M059J (cell line): ENCODE measurements around the gene ZMIZ2. TPM values are rescaled to one million over a fixed set of nuclear protein-coding genes. Genes with fewer than 3 reads are reported as not detected.
"Not testable (repeated sequence)": the region's sequence is repeated elsewhere in the genome, so short reads cannot be mapped to it uniquely, and the experiment has no call there.

Source experiments
- DNase-seq: peaks from one replicate; pipeline ENCODE4 v3.0.0-alpha.2; 2012; ENCODE audit warnings: low read depth
- total RNA-seq: library from RNA; depleted of rRNA; stranded (reverse); fragments of >200 nt; shearing (Covaris generic); gene quantifications from 2 replicates; pipeline ENCODE4 v1.2.3, GENCODE V29; 2014; rRNA removed

The ZMIZ2 gene
- total RNA-seq, 1 experiment from 2014 or later = 11.4 TPM

DNA sequence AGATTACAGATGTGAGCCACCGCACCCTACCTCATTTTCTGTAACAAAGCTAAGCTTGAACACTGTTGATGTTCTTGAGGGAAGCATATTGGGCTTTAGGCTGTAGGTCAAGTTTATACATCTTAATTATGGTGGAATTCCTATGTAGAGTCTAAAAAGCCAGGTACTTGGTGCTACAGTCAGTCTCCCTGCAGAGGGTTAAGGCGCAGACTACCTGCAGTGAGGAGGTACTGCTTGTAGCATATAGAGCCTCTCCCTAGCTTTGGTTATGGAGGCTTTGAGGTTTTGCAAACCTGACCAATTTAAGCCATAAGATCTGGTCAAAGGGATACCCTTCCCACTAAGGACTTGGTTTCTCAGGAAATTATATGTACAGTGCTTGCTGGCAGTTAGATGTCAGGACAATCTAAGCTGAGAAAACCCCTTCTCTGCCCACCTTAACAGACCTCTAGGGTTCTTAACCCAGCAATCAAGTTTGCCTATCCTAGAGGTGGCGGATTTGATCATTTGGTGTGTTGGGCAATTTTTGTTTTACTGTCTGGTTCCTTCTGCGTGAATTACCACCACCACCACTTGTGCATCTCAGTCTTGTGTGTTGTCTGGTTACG is 53.9 kb downstream of the ZMIZ2 start:
- no peak for DNase-seq

DNA sequence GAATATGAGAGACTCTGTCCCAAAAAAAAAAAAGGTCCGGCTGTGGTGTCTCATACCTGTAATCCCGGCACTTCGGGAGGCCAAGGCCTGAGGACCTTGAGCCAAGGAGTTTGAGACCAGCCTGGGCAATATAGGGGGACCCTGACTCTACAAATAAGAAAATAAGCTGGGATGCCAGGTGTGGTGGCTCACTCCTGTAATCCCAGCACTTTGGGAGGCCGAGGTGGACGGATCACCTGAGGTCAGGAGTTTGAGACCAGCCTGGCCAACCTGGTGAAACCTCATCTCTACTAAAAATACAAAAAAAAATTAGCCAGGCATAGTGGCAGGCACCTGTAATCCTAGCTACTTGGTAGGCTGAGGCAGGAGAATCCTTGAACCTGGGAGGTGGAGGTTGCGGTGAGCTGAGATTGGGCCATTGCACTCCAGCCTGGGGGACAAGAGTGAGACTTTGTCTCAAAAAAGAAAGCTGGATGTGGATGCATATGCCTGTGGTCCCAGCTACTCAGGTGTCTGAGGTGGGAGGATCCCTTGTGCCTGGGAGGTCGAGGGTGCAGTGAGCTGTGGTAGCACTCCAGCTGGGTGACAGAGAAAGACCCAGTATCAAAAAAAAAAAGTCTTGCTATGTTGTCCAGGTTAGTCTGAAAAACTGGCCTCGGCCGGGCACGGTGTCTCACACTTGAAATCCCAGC is 55.3 kb downstream of the ZMIZ2 start:
- DNase-seq = not testable (repeated sequence)

DNA sequence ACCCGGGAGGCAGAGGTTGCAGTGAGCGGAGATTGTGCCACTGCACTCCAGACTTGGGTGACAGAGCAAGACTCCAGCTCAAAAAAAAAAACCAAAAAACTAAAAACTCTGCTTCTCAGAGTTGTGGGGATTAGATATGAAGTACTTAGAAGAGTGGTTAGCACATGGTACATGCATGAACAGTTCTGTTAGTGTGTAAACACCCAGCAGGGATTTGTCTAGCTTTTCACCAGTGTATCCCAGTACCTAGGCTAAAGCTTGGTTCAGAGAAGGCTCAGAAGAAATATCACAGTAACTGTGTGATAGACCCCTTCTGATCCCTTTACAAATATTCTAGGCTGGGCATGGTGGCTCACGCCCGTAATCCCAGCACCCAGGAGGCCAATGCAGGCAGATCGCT is 57.3 kb downstream of the ZMIZ2 start:
- DNase-seq = no peak

DNA sequence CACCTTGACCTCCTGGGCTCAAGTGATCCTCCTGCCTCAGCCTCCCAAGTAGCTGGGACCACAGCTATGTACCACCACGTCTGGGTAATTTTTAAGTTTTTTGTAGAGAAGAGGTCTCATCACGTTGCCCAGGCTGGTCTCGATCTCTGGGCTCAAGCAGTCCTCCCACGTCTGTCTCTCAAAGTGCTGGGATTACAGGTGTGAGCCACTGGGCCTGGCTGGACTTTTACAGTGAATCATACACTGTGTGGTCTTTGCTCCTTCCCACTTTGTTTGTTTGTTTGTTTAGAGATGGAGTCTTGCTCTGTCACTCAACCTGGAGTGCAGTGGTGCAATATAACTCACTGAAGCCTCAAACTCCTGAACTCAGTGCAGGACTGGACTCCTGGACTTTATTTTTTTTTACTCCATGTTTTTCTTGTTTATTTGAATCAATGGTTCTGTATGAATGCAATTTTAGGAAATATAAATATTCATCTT is 60.3 kb downstream of the ZMIZ2 start:
- DNase-seq = no peak

DNA sequence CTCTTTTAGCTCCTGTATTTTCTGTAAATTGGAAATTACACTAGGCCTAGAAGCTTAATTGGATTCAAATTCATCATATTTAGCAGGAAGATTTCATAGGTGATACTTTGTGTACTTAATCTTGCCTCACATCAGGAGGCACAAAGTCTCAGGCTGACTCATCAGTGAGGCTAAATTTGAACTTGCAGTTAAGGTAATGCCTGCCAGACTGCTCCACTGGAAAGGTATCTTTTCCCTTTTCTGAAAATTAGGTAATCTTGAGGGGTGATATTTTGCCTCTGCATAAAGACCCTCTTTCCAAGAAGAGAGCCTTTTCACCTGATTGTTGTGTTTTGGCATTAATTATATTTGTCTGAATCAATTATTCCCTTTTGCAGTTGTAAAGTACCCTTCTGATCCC is 62.4 kb downstream of the ZMIZ2 start:
- DNase-seq = peak; percentile 59

DNA sequence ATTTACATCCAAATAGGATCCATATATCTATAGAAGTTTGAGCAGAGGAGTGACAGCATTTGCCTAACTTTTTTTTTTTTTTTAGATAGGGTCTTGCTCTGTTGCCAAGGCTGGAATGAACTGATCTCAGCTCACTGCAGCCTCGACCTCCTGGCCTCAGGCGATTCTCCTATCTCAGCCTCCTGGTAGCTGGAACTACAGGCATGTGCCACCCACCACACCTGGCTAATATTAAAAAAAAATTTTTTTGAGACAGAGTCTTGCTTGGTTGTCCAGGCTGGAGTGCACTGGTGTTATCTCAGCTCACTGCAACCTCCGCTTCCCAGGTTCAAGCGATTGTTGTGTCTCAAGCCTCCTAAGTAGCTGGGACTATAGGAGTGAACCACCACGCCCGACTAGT is 62.9 kb downstream of the ZMIZ2 start:
- DNase-seq = no peak

DNA sequence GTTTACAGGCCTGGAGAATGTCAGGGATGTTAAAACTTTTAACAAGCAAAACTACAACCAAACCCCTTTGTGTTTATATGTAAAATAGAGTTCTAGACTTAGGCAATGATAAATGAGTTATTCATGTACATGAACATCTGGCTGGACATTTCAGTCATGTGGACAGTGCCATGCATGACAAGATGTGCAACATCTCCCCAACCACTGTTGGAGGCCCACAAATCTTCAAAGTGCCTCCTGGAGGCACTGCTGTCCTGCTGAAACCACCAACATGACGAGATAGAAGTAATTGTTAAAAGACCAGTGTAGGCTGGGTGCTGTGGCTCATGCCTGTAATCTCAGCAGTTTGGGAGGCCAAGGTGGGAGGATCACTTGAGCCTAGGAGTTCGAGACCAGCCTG is 66.3 kb downstream of the ZMIZ2 start:
- no peak for DNase-seq

DNA sequence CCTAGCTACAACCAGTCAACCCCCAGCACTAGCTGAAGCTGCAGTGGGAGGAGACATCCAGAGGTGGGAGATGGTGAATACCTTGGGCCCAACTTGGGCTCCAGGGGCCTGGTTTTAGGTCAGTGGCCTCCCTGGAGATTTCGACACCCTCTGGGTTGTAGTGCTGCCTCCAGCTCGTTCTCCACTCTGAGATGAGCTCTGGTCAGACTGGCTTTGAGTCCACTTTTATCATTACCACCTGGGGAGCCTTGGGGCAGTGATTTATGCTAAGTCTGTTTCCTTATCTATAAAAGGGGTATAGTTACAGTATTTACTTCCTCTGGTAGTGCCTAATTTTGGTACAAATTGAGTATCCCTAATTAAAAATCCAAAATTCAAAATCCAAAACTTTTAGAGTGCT is 70.6 kb downstream of the ZMIZ2 start:
- no peak for DNase-seq

Other genes starting within 250 kb of the ZMIZ2 start
- not detected in 2 replicates for gene NPC1L1, start 207.5 kb upstream of the ZMIZ2 start, total RNA-seq
- gene DDX56, start 174.9 kb upstream of the ZMIZ2 start, total RNA-seq = 63.2 and 68.6 TPM in 2 replicates
- gene TMED4, start 166.6 kb upstream of the ZMIZ2 start, total RNA-seq = 226 and 256 TPM in 2 replicates
- gene OGDH, start 142.2 kb upstream of the ZMIZ2 start, total RNA-seq = 45.9 and 56.0 TPM in 2 replicates
- gene PPIA, start 47.8 kb downstream of the ZMIZ2 start, total RNA-seq = 4,190 and 5,216 TPM in 2 replicates
- 502 and 524 TPM in 2 replicates for gene H2AZ2, start 99.2 kb downstream of the ZMIZ2 start, total RNA-seq
- 16.4 and 30.5 TPM in 2 replicates for gene PURB, start 136.7 kb downstream of the ZMIZ2 start, total RNA-seq
- gene MYO1G, start 230.2 kb downstream of the ZMIZ2 start, total RNA-seq = not detected in 2 replicates